ENCODE results near the gene SLIT3.

The SLIT3 gene

GRCh38 chr5:169298193-169298592 lies 2.7 kb downstream of the SLIT3 start:
- no peak for DNase-seq

- no peak for DNase-seq
Observed at GRCh38 chr5:169296419-169297143, 4.4 kb downstream of the SLIT3 start.

- no peak for DNase-seq
Observed at GRCh38 chr5:169295306-169295705, 5.6 kb downstream of the SLIT3 start.

GRCh38 chr5:169294621-169295020 lies 6.3 kb downstream of the SLIT3 start:
- no peak for DNase-seq

- no peak for DNase-seq
Observed at GRCh38 chr5:169291877-169292276, 9.1 kb downstream of the SLIT3 start.

- DNase-seq = no peak
Observed at GRCh38 chr5:169290895-169291294, 10.0 kb downstream of the SLIT3 start.

- DNase-seq = no peak
Observed at GRCh38 chr5:169289520-169289919, 11.4 kb downstream of the SLIT3 start.

GRCh38 chr5:169288066-169288930 lies 12.6 kb downstream of the SLIT3 start:
- DNase-seq = no peak

GRCh38 chr5:169287529-169287928 lies 13.4 kb downstream of the SLIT3 start:
- no peak for DNase-seq

GRCh38 chr5:169286572-169287300 lies 14.2 kb downstream of the SLIT3 start:
- DNase-seq = no peak

- no peak for DNase-seq
Observed at GRCh38 chr5:169283887-169284286, 17.1 kb downstream of the SLIT3 start.

- DNase-seq = no peak
Observed at GRCh38 chr5:169281625-169282024, 19.3 kb downstream of the SLIT3 start.

GRCh38 chr5:169280696-169281095 lies 20.2 kb downstream of the SLIT3 start:
- DNase-seq = no peak

- DNase-seq = no peak
Observed at GRCh38 chr5:169280286-169280685, 20.7 kb downstream of the SLIT3 start.

GRCh38 chr5:169279125-169279524 lies 21.8 kb downstream of the SLIT3 start:
- no peak for DNase-seq

GRCh38 chr5:169273881-169274280 lies 27.1 kb downstream of the SLIT3 start:
- DNase-seq = no peak

GRCh38 chr5:169273451-169273850 lies 27.5 kb downstream of the SLIT3 start:
- DNase-seq = no peak

GRCh38 chr5:169272731-169273427 lies 28.1 kb downstream of the SLIT3 start:
- no peak for DNase-seq

GRCh38 chr5:169272111-169272510 lies 28.8 kb downstream of the SLIT3 start:
- no peak for DNase-seq

- DNase-seq = no peak
Observed at GRCh38 chr5:169270827-169271226, 30.1 kb downstream of the SLIT3 start.

- DNase-seq = no peak
Observed at GRCh38 chr5:169268019-169268418, 32.9 kb downstream of the SLIT3 start.

GRCh38 chr5:169265888-169266287 lies 35.1 kb downstream of the SLIT3 start:
- no peak for DNase-seq

GRCh38 chr5:169263591-169263990 lies 37.3 kb downstream of the SLIT3 start:
- DNase-seq = no peak

All from CD4-positive, alpha-beta T cell treated with Interleukin-15 for 1 hour (primary cell).